Suprapubic skin (tissue), 3 donors: ENCODE measurements around the gene C9.

Experiments used
- EP300 ChIP-seq: sonication (generic); formaldehyde crosslinking; IDR thresholded peaks from one replicate; pipeline ENCODE4 v1.6.1; 2017; ENCODE audit warnings: antibody characterized with exemption
- POLR2A ChIP-seq, 2 donors: fragments of 450-650 bp; IDR thresholded peaks; one replicate each; pipeline ENCODE4 v1.6.1; 2017; ENCODE audit warnings: antibody characterized with exemption in 2 of 2, mild to moderate bottlenecking in 2 of 2, moderate library complexity in 2 of 2
- TF ChIP-seq, protein P1 (sequence below), 2 donors: fragments of 200-600 bp in 1 of 2; fragments of 450-650 bp in 1 of 2; sonication (generic) in 1 of 2; IDR thresholded peaks; one replicate each; pipeline ENCODE4 v1.5.1; 2016 to 2019; ENCODE audit warnings: antibody characterized with exemption in 2 of 2, mild to moderate bottlenecking in 1 of 2, moderate library complexity in 1 of 2

DNA sequence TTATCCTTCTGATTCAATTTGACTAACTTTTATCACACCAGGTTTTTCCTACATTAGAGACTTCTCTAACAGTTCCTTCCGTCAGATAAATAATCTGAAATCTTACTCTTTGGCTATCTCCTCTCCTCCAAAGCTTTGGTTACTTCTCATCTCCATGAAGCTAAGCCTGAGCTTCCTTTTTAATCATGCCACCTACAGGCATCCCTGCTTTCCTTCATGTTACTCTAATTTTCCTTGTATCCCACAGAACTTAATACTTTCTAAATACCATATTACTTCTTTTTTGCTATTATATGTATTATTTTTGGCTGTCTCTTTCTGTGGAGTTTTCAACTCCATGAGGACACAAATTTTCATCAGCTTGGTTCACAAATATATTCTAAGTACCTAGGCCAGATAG, 49.7 kb downstream of the C9 start:
- TF ChIP-seq, protein P1, sequence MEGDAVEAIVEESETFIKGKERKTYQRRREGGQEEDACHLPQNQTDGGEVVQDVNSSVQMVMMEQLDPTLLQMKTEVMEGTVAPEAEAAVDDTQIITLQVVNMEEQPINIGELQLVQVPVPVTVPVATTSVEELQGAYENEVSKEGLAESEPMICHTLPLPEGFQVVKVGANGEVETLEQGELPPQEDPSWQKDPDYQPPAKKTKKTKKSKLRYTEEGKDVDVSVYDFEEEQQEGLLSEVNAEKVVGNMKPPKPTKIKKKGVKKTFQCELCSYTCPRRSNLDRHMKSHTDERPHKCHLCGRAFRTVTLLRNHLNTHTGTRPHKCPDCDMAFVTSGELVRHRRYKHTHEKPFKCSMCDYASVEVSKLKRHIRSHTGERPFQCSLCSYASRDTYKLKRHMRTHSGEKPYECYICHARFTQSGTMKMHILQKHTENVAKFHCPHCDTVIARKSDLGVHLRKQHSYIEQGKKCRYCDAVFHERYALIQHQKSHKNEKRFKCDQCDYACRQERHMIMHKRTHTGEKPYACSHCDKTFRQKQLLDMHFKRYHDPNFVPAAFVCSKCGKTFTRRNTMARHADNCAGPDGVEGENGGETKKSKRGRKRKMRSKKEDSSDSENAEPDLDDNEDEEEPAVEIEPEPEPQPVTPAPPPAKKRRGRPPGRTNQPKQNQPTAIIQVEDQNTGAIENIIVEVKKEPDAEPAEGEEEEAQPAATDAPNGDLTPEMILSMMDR (IDR thresholded peaks at IDR 0.05) = no peak
- TF ChIP-seq EP300 (no peak), POLR2A (IDR thresholded peaks at IDR 0.05) (no peak)
